OCI-LY3 (cell line): ENCODE data around the gene PRR18.

Experiments used
- EZH2phosphoT487 ChIP-seq: fragments of 200-600 bp; shearing (Covaris generic); IDR thresholded peaks from 2 replicates; pipeline ENCODE4 v1.6.1; 2018; ENCODE audit warnings: antibody characterized with exemption, mixed run types, low read depth
- TF ChIP-seq, protein P1 (sequence below): fragments of 200-600, 300-600 bp; sonication (generic); IDR thresholded peaks from 2 replicates; pipeline ENCODE4 v1.5.1; 2014; ENCODE audit warnings: antibody characterized with exemption, low read length, low read depth

DNA sequence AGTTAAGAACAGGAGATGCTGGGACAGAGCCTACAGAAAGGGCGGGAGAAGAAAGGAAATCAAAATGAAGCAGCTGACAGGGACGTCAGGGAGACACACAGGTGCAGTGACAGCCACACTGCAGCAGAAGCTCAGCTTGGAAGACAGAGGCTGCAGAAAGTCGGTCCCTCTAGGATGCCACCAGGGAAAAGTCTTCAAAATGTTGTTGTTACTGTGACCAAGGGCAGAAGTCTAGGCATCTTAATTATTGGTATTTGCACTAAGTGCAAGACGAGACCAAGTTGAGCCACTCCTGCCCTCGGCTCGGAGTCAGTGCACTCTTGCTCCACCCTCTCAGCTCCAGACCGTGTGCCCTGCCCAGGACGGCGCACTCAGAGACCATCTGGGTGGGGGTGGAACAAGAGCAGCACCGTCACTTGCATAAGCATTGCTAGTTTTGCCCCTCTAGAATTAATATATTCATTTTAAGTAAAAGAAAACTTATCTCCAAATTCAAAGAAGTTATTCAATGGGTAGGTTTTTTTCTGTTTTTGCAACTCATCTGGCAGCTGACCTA is 2.6 kb downstream of the PRR18 start:
- TF ChIP-seq, protein P1, sequence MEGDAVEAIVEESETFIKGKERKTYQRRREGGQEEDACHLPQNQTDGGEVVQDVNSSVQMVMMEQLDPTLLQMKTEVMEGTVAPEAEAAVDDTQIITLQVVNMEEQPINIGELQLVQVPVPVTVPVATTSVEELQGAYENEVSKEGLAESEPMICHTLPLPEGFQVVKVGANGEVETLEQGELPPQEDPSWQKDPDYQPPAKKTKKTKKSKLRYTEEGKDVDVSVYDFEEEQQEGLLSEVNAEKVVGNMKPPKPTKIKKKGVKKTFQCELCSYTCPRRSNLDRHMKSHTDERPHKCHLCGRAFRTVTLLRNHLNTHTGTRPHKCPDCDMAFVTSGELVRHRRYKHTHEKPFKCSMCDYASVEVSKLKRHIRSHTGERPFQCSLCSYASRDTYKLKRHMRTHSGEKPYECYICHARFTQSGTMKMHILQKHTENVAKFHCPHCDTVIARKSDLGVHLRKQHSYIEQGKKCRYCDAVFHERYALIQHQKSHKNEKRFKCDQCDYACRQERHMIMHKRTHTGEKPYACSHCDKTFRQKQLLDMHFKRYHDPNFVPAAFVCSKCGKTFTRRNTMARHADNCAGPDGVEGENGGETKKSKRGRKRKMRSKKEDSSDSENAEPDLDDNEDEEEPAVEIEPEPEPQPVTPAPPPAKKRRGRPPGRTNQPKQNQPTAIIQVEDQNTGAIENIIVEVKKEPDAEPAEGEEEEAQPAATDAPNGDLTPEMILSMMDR = no peak
- no peak for TF ChIP-seq EZH2phosphoT487
